Activated CD8-positive, alpha-beta memory T cell treated with anti-CD3 and anti-CD28 coated beads, Interleukin-2, amount 50 U/mL, for 1 hour (primary cell): ENCODE measurements around the gene IL1R2.

Experiments used
- DNase-seq: peaks from one replicate; pipeline ENCODE4 v3.0.0-alpha.2; 2020; ENCODE audit errors: extremely low read depth

Gene IL1R2, protein sequence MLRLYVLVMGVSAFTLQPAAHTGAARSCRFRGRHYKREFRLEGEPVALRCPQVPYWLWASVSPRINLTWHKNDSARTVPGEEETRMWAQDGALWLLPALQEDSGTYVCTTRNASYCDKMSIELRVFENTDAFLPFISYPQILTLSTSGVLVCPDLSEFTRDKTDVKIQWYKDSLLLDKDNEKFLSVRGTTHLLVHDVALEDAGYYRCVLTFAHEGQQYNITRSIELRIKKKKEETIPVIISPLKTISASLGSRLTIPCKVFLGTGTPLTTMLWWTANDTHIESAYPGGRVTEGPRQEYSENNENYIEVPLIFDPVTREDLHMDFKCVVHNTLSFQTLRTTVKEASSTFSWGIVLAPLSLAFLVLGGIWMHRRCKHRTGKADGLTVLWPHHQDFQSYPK

DNA sequence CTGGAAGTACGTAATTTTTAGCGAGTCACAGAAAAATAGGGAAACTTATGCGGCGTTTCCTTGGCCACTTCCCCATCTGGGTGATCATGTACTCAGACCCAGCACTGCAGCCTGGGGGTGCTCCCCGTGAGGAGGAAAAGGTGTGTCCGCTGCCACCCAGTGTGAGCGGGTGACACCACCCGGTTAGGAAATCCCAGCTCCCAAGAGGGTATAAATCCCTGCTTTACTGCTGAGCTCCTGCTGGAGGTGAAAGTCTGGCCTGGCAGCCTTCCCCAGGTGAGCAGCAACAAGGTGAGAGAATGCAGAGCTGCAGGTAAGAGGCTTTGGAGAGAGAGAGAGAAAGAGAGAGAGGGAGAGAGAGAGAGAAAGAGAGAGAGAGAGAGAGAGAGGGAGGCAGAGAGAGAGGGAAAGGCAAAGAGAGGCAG, at the start of gene IL1R2:
Gene IL1R2, plus strand, starts transcription at position 240 of the 425 bp plus-strand sequence. CDS start 16,616 bp downstream, outside the sequence.
- no peak for DNase-seq

DNA sequence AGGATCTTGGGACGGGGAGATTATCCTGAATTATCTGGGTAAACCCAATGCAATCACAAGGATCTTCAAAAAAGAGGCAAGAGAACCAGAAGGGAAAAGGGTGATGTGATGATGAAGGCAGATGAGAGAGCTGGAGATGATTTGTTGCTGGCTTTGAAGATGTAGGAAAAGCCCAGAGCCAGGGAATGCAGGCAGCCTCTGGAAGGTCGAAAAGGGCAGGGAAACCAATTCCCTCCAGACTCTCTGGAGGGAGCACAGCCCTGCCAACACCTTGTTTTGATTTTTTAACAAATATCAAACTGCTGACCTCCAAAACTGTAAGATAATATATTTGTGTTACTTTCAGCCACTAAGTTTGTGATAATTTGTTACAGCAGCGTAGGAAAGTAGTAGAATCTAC, 48.9 kb upstream of the IL1R2 start:
- DNase-seq: no peak

DNA sequence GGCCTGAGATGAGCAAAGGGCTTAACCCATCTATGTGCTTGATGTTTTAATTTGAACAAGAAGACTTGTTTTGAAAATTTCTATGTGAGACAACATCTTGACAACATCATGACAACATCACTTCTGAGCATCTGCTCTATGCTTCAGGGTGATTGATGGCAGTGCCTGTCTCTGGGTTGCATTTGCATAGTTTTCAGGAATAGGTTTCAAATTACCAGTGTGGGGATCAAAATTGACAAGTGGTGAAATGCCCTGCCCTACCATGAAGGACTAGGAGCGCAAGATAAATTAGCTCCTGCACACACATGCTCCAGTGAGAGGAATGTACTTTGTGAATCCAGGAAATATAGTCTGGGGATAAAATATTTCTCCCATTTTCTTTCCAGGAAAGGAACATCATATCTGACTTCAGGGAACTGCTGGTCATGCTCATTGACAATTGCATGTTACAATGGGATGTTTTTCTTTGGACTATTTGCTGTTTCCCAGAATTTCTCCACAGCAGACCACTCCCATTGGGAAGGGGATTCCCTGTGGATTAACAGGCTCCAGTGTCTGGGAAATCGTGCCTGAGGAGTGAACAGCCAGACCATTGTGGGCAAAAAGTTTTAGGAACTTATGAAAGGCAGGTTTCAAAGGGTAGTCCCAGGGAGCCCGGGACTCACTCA, 45.3 kb upstream of the IL1R2 start:
- no peak for DNase-seq

DNA sequence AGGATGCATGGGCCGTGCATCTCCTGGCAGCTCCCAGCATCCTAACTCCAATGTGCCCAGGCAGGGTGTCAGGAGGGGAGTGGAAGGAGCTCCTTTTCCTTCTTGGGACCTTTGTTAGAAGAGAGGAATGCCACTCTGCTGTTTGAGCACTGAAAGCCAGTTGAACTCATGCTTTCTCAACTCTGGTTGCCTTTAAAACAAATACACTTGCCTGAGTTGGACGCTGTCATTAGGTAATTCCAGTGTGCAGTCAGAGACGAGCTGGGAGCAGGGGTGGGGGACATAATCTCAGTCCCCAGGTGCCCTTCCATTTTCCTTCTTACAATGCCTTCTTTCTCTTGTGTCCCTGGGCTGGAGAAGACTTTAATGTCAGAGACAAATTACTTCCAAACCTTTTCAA, 44.4 kb upstream of the IL1R2 start:
- no peak for DNase-seq

DNA sequence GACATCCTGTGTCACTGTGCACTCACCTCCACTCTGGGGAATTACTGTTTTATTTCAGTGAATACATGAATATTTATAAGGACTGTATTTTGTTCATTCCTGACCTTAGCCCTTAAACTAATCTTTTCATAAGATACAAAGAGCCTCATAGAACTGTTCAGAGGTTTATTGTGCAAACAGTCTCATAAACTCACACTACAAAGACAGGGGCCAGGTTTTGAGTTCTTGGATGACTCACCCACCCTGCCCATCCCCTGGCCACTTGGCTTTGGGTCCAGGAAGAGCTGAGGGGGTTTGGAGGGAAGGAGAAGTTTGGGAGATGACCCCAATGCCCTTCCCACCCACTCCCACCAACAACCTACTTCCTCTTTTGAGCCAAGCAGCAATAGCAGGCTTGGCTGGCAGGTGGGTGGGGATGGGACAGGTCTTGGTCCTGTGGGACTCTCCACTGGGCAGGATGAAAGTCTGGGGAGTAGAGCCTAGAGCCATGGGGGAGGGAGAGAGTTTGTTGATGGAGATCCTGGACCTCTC, 43.1 kb upstream of the IL1R2 start:
- DNase-seq: no peak

DNA sequence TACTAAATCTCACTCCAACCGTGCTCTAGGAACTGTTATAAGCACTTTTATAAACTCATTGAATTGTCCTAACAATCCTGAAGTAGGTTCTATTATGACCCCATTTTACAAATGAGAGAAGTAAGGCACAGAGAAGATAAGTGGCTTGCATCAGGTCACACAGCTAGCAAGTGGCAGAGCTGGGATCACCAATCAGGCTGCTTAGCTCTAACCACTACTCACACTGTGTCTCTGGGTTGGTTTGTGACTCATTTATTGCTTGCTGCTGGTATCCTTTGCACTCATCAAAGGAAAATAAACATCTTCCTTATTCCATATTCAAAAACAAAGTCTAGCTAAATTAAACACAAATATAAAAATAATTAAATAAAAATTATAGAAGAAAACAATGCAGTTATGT, 42.5 kb upstream of the IL1R2 start:
- no peak for DNase-seq

DNA sequence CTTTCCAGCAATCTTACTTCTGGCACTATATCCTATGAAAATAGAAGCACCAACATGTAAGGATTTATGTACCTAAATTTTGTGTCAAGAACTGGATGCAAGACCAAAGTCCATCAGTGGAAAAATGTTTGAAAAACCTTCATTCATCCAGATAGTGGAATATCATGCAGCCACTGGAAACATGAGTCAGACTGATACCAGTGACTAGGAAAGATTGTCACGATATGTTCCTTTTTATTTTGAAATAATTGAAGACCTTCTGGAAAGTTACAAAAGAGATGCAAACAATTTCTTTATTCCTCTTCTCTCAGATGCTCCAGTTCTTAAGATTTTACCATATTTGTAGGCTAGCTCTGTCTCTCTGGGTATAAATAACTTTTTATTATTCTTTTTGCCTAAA, 40.5 kb upstream of the IL1R2 start:
- no peak for DNase-seq

DNA sequence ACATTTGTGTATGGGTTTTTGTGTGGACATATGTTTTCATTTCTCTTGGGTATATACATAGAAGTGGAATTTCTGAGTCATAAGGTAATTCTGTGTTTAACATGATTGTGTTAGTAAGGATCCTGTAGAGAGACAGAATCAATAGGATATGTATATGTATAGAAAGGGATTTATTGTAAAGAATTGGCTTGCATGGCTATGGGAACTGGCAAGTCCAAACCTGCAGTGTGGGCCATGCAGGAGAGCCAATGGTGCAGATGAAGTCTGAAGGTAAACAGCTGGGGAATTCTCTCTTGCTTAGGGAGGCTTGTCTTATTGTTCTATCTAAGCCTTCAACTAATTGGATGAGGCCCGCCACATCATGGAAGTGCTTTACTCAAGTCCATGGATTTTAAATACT, 39.2 kb upstream of the IL1R2 start:
- no peak for DNase-seq

DNA sequence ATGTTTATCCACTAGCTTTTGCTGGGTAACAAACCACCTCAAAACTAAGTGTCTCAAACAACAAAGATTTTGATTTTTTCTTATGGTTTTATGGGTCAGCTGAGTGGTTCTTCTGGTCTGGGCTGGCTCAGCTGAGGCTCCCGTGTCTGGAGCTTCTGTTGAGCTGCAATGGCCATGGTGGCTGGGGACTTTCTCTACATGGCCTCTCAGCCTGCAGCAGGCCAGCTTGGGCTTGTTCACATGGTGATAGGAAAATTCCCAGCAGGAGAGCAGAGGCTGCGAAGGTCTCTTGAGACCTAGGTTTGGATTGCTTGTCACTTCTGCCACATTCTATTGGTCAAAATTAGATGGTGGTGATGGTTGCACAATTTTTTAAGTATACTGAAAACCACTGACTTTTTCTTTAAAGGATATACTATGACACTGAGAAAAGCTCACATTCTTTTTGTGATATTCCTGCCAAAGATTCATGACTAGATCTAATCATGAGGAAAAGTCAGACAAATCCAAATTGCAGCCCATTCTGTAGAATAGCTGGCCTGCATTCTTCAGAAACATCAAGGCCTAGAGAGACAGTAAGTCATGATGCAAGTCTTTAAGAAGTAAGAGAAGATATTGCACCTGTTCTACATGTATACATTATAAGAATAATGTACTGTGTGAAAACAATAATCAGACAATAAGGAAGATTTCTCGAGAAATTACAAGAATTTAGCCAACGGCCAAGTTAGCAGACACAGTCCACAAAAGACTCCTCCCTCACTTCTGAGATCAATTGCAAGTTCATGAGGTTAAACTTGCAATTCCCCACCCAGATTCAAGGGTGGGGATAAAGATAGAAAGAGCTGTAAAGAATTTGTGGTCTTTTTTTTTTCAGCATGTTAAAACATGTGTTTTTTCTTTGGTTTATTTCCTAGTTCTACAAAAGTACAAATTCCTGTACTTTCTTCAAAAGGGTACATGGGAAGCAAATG, 35.0 kb upstream of the IL1R2 start:
- DNase-seq: no peak

DNA sequence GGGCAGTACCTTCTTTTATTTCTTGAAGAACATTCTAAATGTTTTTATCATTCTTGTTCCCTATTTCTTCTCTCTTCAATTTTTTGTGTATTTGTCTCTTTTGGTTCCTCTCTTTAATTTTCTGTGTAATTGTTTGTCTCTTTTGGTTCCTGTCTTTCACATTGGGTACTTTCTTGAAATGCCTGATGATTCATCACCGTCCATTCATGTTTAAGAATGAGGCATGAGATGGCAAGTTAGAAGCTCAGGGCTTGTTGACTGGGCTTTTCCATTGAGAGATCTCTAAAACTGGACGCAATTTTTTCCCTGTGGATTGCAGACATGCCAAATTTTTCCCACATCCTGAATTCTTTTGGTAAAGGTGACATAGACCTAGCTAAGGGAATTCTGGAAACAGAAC, 33.7 kb upstream of the IL1R2 start:
- no peak for DNase-seq

DNA sequence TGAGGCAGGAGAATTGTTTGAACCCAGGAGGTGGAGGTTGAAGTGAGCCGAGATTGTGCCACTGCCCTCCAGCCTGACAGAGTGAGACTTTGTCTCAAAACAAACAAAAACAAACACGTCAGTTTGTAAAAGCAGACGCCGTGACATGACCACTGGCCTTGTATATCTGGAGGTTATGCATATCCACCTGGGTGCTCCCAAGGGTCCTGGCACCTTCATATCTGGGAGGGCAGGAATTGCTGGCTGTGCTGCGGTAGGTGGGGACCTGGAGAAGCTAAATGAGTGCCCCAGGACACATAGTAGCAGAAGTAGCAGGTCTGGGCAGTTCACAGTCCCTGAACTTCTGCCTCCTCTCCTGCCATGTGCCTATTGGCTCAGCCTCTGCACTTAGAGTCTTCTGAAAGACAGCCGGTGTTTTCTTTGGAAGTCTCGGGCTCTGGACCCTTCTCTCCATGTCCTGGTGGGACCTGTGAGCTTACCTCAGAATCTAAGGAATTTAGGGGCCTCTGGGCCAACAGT, 30.9 kb upstream of the IL1R2 start:
- no peak for DNase-seq

DNA sequence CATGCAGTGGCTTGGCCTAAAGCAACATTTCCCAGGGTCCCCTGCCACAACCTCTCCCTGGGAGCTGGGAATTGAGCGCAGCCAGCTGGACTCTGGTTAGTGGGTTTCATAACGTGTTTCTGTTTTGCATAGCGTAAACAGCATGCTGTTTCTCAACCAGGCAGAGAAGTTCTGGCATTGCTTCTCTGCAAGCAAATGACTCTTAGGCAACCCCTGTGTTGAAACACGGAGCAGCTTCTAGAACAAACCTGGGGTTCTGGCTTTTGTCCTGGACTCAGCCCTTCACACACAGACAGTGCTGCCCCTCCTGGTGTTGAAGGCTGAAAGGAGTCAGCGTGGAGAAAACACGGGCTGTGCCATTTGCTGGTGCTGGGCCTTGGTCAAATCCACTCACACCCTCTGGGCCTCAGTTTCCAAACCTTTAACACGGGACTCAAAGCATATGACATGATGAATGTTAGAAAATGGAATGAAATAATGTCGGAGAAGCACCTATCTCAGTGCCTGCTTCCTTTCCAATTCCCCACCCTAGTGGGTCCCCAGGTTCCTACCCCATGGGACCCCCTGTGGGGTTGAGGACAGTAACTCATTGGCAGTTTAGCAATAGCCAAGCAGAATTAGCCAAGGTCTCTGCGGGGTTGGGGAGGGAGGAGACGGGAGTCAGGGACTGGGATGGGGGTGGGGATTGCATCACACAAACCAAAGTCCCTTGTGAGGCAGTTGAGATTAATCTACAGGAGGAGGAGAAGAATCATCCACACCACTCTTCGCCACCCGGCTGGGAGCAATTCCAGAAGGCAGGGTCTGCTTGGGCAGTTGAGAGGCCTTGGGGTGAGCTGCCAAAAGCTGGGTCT, 30.2 kb upstream of the IL1R2 start:
- DNase-seq: no peak

DNA sequence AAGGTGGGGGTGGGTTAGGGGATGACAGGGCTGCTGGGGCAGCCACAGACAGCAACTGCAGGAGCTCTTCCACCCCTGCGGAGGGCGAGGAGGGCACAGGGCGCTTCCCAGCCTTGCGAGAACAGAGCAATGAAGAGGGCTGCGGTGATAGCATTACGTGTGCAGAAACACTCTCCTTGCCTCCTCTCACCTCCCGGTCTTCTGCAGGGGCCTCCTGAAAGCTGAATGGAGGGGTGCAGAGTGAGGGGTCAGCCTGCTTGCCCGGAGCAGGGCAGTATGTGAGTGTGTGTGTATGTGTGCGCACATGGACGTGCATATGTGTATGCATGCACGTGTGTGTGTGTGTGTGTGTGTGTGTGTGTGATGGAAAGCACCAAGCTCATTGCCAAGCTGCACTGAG, 29.5 kb upstream of the IL1R2 start:
- no peak for DNase-seq

DNA sequence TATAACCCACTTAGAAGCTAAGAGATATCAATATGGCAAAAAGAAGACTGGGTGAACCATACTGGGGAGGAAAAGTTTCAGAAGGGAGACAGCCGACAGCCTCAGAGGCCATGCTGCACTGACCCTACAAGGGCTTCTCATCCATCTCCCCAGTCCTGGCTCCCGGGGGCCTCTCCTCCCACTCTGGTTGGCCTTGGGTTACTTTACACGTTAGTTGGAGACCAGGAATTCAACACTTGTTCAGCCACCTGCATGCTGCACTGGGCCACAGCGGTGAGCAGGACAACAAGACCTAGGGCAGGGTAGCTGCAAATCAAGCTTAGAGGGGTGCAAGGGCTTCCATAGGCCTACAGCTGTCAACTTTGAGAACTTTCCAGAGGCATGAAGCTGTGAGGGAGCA, 28.6 kb upstream of the IL1R2 start:
- no peak for DNase-seq

DNA sequence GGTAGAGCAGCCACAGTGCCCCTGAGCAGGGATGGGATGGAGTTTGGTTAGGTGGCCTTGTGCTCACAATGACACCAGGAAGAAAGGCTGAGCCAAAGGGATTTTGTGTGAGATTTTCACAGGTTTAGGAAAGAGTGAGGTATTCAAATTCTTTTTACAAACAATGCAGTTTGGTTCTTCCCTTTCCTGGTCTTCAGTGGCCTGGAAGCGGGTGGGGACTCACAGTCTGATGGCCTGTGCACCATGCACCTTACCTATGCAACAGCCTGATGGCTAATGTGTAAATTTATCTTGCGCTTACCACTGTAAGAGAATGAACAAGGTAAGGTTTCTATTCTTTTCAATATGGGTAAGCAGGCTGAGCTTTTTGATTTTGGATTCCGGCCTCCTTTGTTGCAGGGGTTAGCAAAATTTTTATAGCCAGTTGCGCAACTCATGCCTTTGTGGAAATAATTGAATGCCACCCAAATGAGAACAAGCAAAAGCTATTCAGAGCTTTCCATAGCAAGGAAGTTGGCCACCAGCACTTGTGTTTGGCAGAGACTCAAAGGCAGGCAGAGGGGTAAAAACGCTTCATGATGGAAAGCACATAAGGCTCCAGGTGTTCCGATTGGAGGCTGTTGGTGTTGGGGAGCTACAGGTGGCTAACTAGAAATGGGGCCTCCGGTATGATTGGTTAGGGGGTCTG, 23.8 kb upstream of the IL1R2 start:
- no peak for DNase-seq

DNA sequence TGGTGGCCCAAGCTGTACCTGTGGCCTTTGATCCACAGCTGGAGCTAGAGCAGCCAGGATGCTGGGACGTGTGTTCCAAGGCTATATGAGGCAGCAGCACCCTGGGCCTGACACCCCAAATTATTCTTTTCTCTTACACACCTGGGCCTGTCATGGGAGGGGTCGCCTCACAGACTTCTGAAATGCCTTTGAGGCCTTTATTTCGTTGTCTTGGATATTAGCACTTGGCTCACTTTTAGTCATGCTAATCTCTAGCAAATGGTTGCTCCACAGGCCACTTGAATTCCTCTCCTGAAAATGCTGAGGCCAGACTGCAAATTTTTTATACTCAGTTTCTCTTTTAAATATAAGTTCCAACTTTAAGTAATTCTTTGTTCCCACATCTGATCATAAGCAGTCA, 22.0 kb upstream of the IL1R2 start:
- no peak for DNase-seq

DNA sequence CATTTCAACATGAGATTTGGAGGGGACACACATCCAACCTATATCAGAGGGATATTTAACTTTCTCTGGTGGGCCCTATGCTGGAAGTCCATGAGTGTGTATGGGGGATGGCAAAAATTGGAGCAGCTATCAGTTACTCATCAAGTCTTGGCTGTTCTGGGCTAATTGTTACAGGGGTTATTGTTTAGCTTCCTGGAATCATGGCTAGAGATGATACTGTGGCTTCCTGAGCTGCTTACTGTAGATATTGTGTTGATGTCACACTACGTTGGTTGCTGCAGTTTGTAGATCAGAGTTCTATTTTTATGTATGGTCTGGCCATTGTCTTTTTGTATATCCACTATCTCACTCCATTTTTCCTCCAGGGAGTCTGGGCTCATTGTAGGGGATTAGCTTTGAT, 20.9 kb upstream of the IL1R2 start:
- no peak for DNase-seq

DNA sequence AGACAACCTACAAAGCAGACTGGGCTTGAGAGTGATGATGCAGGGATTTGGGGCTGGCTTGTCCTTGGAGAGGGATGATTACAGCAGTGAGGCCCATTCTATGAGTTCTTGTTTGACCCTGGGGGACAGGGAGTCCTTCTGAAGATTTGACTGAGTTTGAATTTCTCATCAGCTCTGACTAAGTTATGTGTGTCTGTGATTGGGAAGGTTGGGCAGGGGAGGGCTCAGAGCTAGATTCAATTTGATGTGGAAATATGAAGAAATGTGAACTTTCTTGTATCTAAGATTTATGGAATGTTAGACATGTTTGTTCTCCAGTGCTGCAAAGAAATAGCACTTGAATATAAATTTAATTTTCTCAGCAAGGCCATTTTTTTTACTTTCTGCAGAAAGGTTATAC, 19.9 kb upstream of the IL1R2 start:
- DNase-seq: no peak

DNA sequence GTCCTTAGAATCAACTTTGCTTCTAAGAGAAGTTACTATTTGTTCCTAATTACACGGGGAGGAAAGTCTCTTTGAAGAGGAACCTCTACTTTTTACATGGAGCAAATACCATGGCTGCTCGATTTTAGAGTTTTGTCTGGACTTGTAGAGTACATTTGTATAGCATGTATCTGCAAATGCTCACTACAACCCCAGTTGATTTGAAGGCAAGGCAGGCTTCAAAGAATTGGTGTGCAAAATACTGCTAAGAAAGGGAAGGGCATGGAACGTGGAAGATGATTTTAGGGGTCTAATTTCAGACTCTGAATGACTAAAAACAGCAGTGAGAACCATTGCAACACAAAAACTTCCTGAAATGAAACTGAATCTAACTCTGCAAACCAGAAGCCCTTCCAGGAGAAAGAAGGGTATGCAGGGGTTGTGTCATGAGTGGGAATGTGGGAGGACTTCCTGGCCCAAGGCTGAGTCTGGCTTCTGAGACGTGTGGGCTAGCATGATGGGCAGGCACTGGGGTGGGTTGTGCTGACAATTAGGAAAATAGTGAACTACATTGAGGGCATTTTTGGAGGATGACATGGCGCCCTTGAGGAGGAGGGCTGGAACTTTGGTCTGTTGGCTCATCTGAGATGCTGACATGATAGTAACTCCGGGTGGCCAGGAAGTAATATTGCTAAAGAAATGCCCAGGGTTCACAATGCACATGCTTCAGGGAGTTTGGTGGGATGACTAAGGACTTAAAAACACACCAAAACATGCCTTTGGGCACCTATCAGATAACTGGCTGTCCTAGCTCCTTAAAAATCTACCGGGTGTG, 18.9 kb upstream of the IL1R2 start:
- DNase-seq: no peak
